ENCODE results near the gene CNGA2.

GRCh38 chrX:151738751-151739150 is 4.2 kb downstream of the CNGA2 start:
- TF ChIP-seq RAD21 (IDR thresholded peaks at IDR 0.05; ENCODE audit: low read length): no peak
- no peak for TF ChIP-seq CTCF (conservative IDR thresholded peaks at IDR 0.05; ENCODE audit: low read depth, low read length)
- no peak for TF ChIP-seq ELK1 (IDR thresholded peaks at IDR 0.05; ENCODE audit: borderline replicate concordance, low read depth, low read length)

Data from IMR-90 (cell line).